ENCODE data around the gene RAB7A. TPM values are rescaled to one million over a fixed set of nuclear protein-coding genes. Genes with fewer than 3 reads are reported as not detected.

Gene RAB7A
- total RNA-seq, 1 donor from 2014 or later = 298 TPM

DNA sequence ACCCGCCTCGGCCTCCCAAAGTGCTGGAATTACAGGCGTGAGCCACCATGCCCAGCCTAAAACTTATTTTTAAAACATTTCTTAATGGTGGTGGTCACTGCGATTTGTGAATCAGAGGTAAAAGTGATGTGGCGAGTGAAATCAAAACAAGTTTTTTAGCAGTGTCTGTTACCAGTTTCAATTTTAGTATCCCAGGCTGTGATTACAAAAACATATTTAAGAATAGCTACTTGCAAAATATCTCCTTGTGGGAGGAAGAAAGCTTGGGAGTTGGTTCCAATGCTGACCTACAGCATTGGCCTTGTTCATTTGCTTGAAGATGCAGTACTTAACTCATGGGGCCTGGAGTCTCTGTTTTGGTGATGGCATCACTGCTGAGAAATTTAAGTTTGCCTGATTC, 4.5 kb downstream of the RAB7A start:
- TF ChIP-seq, protein P1, sequence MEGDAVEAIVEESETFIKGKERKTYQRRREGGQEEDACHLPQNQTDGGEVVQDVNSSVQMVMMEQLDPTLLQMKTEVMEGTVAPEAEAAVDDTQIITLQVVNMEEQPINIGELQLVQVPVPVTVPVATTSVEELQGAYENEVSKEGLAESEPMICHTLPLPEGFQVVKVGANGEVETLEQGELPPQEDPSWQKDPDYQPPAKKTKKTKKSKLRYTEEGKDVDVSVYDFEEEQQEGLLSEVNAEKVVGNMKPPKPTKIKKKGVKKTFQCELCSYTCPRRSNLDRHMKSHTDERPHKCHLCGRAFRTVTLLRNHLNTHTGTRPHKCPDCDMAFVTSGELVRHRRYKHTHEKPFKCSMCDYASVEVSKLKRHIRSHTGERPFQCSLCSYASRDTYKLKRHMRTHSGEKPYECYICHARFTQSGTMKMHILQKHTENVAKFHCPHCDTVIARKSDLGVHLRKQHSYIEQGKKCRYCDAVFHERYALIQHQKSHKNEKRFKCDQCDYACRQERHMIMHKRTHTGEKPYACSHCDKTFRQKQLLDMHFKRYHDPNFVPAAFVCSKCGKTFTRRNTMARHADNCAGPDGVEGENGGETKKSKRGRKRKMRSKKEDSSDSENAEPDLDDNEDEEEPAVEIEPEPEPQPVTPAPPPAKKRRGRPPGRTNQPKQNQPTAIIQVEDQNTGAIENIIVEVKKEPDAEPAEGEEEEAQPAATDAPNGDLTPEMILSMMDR (IDR thresholded peaks at IDR 0.05; ENCODE audit: partially characterized antibody, unreplicated experiment) = no peak
- Mint-ChIP-seq H3K36me3 (ENCODE audit: unreplicated experiment) (no peaks in the 10 kb centered on the region), H3K27me3 (ENCODE audit: unreplicated experiment) (peaks cover 5% of the 10 kb centered on the region), H3K4me1 (ENCODE audit: low read depth, unreplicated experiment) (peaks cover 34% of the 10 kb centered on the region), H3K27ac (ENCODE audit: unreplicated experiment) (no peak overlapping the region), H3K9me3 (ENCODE audit: unreplicated experiment) (peaks cover 6% of the 10 kb centered on the region), H3K4me3 (ENCODE audit: unreplicated experiment) (no peak overlapping the region)
- no peak for DNase-seq

DNA sequence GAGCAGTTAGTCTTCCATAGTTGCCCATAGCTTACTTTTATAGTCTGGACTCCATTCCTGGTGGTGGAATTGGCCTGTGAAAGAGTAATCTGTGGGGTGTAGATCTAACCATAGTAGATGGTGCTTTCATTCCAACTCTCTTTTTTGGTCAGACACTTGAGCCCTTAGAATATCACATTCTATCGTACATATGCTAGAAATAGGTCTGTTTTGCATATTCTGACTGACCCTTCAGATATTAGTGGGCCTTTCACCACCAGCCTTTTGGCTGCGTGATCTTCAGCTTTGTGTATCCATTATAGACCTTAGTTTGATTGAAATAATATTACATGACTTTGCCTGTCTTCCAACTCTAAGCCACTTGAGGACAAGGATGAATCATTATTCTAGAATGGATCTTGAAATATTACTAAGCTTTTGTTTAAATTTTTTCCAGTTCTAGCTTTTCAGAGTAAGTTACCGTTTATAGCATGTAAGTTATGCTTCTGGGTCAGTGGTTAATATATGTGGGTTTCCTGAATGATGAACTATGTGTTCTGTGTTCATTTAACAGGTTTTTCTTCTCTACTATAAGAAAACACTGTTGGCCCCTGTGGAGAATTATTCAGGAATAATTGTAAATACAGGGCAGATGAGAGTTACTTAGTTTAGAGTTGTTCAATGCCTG, 8.7 kb downstream of the RAB7A start:
- H3K36me3 Mint-ChIP-seq (ENCODE audit: unreplicated experiment) = no peaks in the 10 kb centered on the region
- peak overlapping the region; percentile 32 for H3K4me3 Mint-ChIP-seq (ENCODE audit: unreplicated experiment)
- peaks cover 3% of the 10 kb centered on the region for H3K9me3 Mint-ChIP-seq (ENCODE audit: unreplicated experiment)
- H3K27ac Mint-ChIP-seq (ENCODE audit: unreplicated experiment) = no peak overlapping the region
- DNase-seq = no peak
- TF ChIP-seq, protein P1 (IDR thresholded peaks at IDR 0.05; ENCODE audit: partially characterized antibody, unreplicated experiment) = no peak
- H3K4me1 Mint-ChIP-seq (ENCODE audit: low read depth, unreplicated experiment) = peaks cover 28% of the 10 kb centered on the region
- peaks cover 5% of the 10 kb centered on the region for H3K27me3 Mint-ChIP-seq (ENCODE audit: unreplicated experiment)

DNA sequence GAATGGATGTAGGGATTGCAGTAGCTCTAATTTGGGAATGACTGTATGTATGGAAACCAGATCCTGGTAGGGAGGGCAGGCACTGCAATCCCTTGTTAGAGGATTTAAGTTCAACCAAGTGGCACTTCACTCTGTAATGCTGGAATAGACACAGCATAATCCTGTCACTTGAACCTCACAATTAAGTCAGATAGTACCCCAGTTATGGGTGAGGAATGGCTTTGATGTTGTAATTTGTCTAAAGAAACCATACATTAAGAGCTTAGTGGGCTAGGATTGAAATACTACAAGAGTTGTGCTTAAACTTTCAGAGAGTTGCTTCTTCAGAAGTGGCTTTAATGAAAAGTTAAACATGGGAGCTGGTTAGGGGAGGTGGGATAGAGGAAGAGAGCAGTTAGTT, 9.3 kb downstream of the RAB7A start:
- DNase-seq = no peak
- Mint-ChIP-seq H3K4me1 (ENCODE audit: low read depth, unreplicated experiment) (peaks cover 26% of the 10 kb centered on the region), H3K27ac (ENCODE audit: unreplicated experiment) (no peak overlapping the region), H3K36me3 (ENCODE audit: unreplicated experiment) (no peaks in the 10 kb centered on the region), H3K9me3 (ENCODE audit: unreplicated experiment) (peaks cover 3% of the 10 kb centered on the region), H3K4me3 (ENCODE audit: unreplicated experiment) (no peak overlapping the region), H3K27me3 (ENCODE audit: unreplicated experiment) (peaks cover 5% of the 10 kb centered on the region)
- TF ChIP-seq, protein P1 (IDR thresholded peaks at IDR 0.05; ENCODE audit: partially characterized antibody, unreplicated experiment) = no peak

DNA sequence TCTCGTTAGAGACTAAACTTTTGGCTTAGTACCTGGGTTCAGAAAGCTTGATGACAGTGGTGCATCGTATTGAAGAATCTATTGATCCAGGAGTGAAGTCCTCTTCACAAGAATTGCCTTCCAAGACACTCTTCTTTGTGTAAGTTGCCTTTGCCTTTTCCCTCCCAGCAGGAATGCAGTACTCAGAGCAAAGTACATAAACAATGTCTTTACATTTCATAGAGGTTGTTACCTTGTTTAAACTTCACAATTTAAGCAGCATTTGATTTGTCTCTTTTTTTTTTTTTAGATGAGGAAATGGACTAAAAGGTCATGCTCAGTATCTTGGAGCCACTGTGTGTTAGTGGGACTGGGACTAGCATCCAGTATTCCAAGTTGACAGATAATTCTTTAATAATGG, 9.9 kb downstream of the RAB7A start:
- TF ChIP-seq, protein P1 (IDR thresholded peaks at IDR 0.05; ENCODE audit: partially characterized antibody, unreplicated experiment) = no peak
- Mint-ChIP-seq H3K36me3 (ENCODE audit: unreplicated experiment) (no peaks in the 10 kb centered on the region), H3K4me3 (ENCODE audit: unreplicated experiment) (no peak overlapping the region), H3K27me3 (ENCODE audit: unreplicated experiment) (peaks cover 5% of the 10 kb centered on the region), H3K27ac (ENCODE audit: unreplicated experiment) (no peak overlapping the region), H3K4me1 (ENCODE audit: low read depth, unreplicated experiment) (peaks cover 21% of the 10 kb centered on the region), H3K9me3 (ENCODE audit: unreplicated experiment) (peaks cover 3% of the 10 kb centered on the region)
- DNase-seq = no peak

DNA sequence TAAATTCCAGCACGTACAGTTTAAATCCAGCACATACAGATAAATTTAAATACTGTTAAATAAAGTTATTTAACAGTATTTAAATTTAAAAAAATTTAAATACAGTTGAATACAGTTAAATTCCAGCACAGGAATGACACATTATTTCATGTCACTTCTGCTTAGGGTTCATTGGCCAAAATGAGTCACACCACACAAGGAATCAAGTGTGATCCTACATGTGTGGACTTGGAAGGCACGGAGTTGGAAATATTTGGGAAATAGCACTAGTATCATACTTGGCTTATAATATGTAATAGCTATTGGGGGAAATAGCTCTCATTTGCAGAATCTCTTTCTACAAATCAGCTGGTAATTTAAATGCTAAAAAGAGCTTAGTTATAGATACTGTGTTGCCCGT, 10.6 kb downstream of the RAB7A start:
- Mint-ChIP-seq H3K36me3 (ENCODE audit: unreplicated experiment) (no peaks in the 10 kb centered on the region), H3K27me3 (ENCODE audit: unreplicated experiment) (peaks cover 5% of the 10 kb centered on the region), H3K27ac (ENCODE audit: unreplicated experiment) (no peak overlapping the region), H3K4me3 (ENCODE audit: unreplicated experiment) (no peak overlapping the region), H3K4me1 (ENCODE audit: low read depth, unreplicated experiment) (peaks cover 19% of the 10 kb centered on the region), H3K9me3 (ENCODE audit: unreplicated experiment) (peaks cover 3% of the 10 kb centered on the region)
- TF ChIP-seq, protein P1 (IDR thresholded peaks at IDR 0.05; ENCODE audit: partially characterized antibody, unreplicated experiment) = no peak
- DNase-seq = no peak

Data from glutamatergic neuron (in vitro differentiated cells).